ENCODE measurements around the gene ELOVL7.

DNA sequence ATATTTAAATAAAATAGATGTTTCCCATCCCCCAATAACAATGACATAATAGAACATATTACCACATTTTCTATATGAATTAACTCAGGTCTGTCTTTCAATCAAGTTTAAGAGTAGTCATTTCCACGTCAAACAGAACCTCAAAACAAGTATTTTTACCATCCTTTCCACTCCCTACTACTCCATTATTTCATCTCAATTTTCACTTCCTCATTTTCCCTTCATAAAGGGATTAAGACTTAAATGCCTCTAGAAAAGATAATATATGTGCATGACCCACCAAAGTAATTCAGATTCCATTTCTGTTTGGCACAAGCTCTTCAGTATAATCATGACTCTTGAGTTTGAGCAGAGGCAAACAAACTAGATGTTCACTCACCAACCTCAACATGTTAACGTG is 40.4 kb downstream of the ELOVL7 start:
- TF ChIP-seq EZH2phosphoT487 (IDR thresholded peaks at IDR 0.05; ENCODE audit: borderline replicate concordance, low read depth): no peak
- TF ChIP-seq CTCF (IDR thresholded peaks at IDR 0.05): no peak
- TF ChIP-seq TAF1 (IDR thresholded peaks at IDR 0.05; ENCODE audit: borderline replicate concordance, low read depth, low read length): no peak
- TF ChIP-seq USF1 (IDR thresholded peaks at IDR 0.05; ENCODE audit: borderline replicate concordance, low read depth): no peak
- no peak for TF ChIP-seq POLR2AphosphoS5 (IDR thresholded peaks at IDR 0.05; ENCODE audit: low read depth, low read length)
- TF ChIP-seq GABPA (IDR thresholded peaks at IDR 0.05; ENCODE audit: low read depth): no peak
